ENCODE measurements around the gene KRAS. TPM values are rescaled to one million over a fixed set of nuclear protein-coding genes. Genes with fewer than 3 reads are reported as not detected.

Gene KRAS
- total RNA-seq, 1 donor from 2014 or later: 33.8 TPM

GRCh38 chr12:25195056-25195971 lies 55.4 kb downstream of the KRAS start, which contains the start of the genes DNAI7 and ETFRF1:
DNAI7 (minus strand) TSS chr12:25195160; CDS start chr12:25195078, 82 bp downstream.
ETFRF1 (plus strand) TSS chr12:25195237; CDS start chr12:25203957, 8,720 bp downstream.
- DNase-seq (ENCODE audit: low spot score): peak; percentile 97

DNA sequence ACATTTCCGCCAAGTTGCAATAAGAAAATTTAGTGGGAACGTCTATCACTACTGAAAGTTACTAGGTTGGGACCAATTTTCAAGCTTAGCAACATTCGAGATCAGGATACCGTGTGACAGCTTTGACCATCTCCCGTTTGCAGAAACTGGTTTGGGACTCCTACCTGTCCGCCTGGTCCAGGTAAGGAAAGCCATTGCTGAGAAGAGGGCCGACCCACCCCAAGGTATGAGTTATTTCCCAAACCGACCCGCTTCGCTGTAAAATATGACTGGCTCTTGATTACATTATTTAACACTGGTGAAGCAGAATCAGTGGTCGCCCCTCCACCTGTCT lies 56.0 kb downstream of the KRAS start:
- DNase-seq (ENCODE audit: low spot score): no peak

DNA sequence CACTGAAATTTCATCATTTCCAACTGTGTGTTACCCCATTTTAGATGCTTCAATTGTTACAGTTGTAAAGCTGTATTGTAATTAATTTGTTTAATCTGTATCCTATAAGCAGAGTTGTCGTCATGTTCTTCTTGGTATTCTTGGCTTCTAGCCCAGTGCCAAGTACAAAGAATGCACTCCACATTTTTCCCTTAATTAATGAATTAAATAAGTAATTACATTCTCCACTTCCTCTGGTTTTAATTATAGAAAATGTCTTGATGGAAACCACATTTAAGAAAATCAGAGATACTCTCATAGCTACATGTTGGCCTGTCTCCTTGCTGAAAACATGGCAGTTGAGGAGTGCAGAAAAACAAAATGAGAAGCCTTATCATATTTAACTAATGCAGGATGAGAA lies 56.5 kb downstream of the KRAS start:
- DNase-seq (ENCODE audit: low spot score): no peak

DNA sequence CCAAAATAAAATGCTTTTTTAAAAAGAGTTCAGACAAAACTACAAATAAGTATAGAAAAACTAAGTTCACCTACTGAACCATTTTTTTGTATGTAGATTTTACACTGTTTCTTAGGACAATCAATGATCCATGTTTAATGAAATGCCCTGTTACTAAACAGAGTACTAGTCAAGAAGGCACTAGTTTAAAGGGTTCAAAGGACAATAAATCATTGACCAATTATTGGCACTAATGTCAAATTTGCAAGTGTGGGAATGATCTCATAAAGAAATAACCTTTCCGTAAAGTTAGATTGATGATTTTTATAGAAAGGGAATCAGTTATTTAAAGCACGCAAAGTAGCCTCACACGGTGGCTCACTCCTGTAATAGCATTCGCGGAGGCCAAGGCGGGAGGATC lies 59.9 kb downstream of the KRAS start:
- DNase-seq (ENCODE audit: low spot score): no peak

- DNase-seq (ENCODE audit: low spot score): no peak
Measured at GRCh38 chr12:25189656-25190055, 61.1 kb downstream of the KRAS start.

GRCh38 chr12:25187781-25188180 lies 62.9 kb downstream of the KRAS start:
- no peak for DNase-seq (ENCODE audit: low spot score)

- no peak for DNase-seq (ENCODE audit: low spot score)
Measured at GRCh38 chr12:25186788-25187402, 63.8 kb downstream of the KRAS start.

DNA sequence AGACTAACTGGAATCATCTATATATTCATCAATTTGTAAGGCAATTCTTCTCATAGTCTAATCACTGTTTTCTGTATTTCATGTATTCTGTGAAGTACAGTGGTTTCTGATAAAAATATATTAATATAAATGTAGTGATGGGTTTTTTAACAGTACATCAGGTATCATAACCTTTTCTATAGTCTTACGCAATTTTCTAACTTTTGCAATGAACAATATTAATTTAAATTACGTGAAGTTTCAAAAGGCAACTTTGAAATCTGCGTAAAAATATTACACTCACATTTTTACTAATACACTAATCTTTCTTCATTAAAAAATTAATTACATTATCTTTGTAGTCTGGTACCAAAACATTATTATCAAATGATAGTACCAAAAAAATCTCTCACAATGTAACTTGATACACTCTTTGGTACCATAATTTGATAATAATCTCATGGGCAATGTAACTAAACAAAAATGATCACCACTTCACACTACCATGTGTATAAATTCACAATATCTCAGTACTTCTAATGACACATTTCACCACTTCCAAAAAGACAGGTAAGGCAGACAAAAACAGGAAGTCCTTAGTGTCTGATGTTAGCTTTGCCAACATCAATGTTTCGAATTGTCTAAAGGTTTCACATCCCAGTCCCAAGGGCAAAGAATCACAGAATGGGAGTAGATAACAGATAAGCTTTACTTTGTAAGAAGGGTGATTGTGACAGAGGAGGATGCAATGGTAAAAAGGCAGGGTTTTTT lies 64.5 kb downstream of the KRAS start:
- no peak for DNase-seq (ENCODE audit: low spot score)

DNA sequence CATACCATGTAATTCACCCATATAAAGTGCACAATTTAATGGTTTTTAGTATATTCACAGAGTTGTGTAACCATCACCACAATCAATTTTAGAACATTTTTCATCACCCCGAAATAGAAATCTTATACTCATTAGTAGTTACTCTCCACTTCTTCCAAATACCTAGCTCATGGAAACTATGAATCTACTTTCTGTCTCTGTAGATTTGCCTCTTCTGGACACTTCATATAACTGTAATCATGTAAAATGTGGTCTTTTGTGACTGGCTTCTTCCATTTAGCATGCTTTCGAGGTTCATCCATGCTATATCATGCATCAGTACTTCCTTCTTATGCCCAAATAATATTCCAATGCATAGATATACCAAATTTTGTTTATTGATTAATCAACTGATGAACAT lies 66.6 kb downstream of the KRAS start:
- DNase-seq (ENCODE audit: low spot score): no peak

DNA sequence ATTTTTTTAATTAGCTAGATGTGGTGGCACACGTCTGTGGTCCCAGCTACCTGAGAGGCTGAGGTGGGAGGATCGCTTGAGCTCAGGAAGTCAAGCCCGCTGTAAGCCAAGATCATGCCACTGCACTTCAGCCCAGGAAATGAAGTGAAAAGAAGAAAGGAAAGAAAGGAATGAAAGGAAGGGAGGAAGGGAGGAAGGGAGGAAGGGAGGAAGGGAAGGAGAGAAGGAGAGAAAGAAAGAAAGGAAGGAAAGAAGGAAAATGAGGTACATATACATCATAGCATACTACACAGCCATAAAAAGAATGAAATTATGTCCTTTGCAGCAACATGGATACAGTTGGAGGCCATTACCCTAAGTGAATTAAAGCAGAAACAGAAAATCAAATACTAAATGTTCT lies 68.0 kb downstream of the KRAS start:
- no peak for DNase-seq (ENCODE audit: low spot score)

DNA sequence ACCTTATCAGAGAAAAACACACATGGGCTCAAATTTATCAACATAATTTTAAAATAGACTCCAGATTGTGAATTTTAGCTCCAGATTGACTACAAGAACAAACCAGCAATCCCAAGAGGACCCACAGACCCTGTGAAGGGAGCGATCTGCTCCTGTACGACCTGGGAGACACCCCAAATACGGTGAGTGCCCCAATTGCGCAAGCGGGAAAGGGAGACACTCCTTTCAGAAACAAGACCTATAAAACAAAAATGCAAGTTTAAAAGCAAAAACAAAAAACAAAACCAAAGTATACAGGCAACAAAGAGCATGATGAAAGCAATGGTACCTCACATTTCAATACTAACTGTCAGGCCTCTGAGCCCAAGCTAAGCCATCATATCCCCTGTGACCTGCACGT lies 87.9 kb downstream of the KRAS start:
- no peak for DNase-seq (ENCODE audit: low spot score)

DNA sequence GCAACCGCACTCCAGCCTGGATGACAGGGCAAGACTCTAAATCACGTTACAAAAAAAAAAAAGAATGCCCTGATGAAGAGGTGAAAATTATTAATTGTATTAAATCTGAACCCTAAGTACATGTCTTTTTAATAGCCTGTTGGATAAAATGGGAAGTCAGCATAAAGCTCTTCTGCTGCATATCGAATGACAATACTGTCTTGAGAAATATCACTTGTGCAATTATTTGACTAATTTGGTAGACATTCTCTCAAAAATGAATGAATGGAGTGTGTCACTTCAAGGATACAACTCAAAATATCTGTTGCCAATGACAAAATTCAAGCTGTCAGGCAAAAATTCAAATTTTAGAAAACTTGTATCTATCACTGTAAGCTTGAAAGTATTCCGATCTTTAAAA lies 94.7 kb downstream of the KRAS start:
- DNase-seq (ENCODE audit: low spot score): no peak

- DNase-seq (ENCODE audit: low spot score): no peak
Measured at GRCh38 chr12:25155022-25155576, 95.6 kb downstream of the KRAS start.

Other genes starting within 250 kb of the KRAS start
- gene DNAI7, start 55.8 kb downstream of the KRAS start, total RNA-seq: 1.5 TPM
- 30.2 TPM for gene ETFRF1, start 55.7 kb downstream of the KRAS start, total RNA-seq